Right lobe of liver (tissue), 4 donors: ENCODE measurements around the gene CXCL17.

Source experiments
- CTCF ChIP-seq, 4 donors: fragments of 200-600 bp in 3 of 4; fragments of 450-650 bp in 1 of 4; IDR thresholded peaks; one replicate each; pipeline versions ENCODE4 v1.5.1 to v1.8.0; 2016 to 2022; ENCODE audit warnings: antibody characterized with exemption in 4 of 4, mild to moderate bottlenecking in 2 of 4
- POLR2A ChIP-seq: fragments of 450-650 bp; IDR thresholded peaks from one replicate; pipeline ENCODE4 v1.6.1; 2017; ENCODE audit warnings: antibody characterized with exemption, mild to moderate bottlenecking
- donor health status: DM: no; HTN: no; CAD: no.
- donor health status: DM: no; HTN: no; CAD: no.
- donor health status: DM: no; HTN: yes; CAD: no.

- TF ChIP-seq CTCF (IDR thresholded peaks at IDR 0.05), result no peak
- TF ChIP-seq POLR2A, result no peak
These were observed 32.6 kb upstream of the CXCL17 start for GRCh38 chr19:42475366-42475765.
